Left renal pelvis (tissue), 4 donors: ENCODE data around the gene PLA2G15. TPM values are rescaled to one million over a fixed set of nuclear protein-coding genes. Genes with fewer than 3 reads are reported as not detected.

ENCODE experiments used
- DNase-seq, 4 donors: peaks; one replicate each; pipeline ENCODE4 v3.0.0-alpha.2; 2013; ENCODE audit warnings: low read depth in 4 of 4, low spot score in 3 of 4
- polyA plus RNA-seq, 4 donors: library from polyadenylated mRNA; unstranded; fragments of 120-200 nt; gene quantifications; one replicate each; pipeline ENCODE4 v1.2.1, GENCODE V29; 2013; ENCODE audit not compliant: insufficient read length in 4 of 4

PLA2G15 gene
- polyA plus RNA-seq = 10 to 100 TPM; 19.0 to 27.4 (median 22.2) TPM

- DNase-seq = peak; percentile 84 to 90 (median 89)
Measured at GRCh38 chr16:68244903-68245853, at the start of gene PLA2G15. PLA2G15 (plus strand) TSS chr16:68245373; CDS start chr16:68245427, 54 bp downstream.

GRCh38 chr16:68197250-68197649, 47.9 kb upstream of the PLA2G15 start:
- no peak for DNase-seq

GRCh38 chr16:68200088-68200783, 44.9 kb upstream of the PLA2G15 start:
- DNase-seq = no peak

- peak; percentile 5 to 24 (median 9) for DNase-seq
Measured at GRCh38 chr16:68202091-68202519, 43.1 kb upstream of the PLA2G15 start.

- no peak for DNase-seq
Measured at GRCh38 chr16:68206245-68206644, 38.9 kb upstream of the PLA2G15 start.

GRCh38 chr16:68214726-68215125, 30.4 kb upstream of the PLA2G15 start:
- DNase-seq = no peak

GRCh38 chr16:68215302-68215701, 29.9 kb upstream of the PLA2G15 start:
- DNase-seq = no peak

GRCh38 chr16:68216240-68216639, 28.9 kb upstream of the PLA2G15 start:
- DNase-seq = no peak

GRCh38 chr16:68217506-68217905, 27.7 kb upstream of the PLA2G15 start:
- DNase-seq = no peak

GRCh38 chr16:68219725-68220351, 25.3 kb upstream of the PLA2G15 start:
- DNase-seq = no peak

- no peak for DNase-seq
Measured at GRCh38 chr16:68223072-68223471, 22.1 kb upstream of the PLA2G15 start.

- no peak for DNase-seq
Measured at GRCh38 chr16:68226116-68226515, 19.1 kb upstream of the PLA2G15 start.

GRCh38 chr16:68227183-68227793, 17.9 kb upstream of the PLA2G15 start:
- no peak for DNase-seq

- DNase-seq = no peak
Measured at GRCh38 chr16:68227850-68228553, 17.2 kb upstream of the PLA2G15 start.

- DNase-seq = no peak
Measured at GRCh38 chr16:68228652-68229051, 16.5 kb upstream of the PLA2G15 start.

- DNase-seq = peak in 1 of 4 donors; percentile 40
Measured at GRCh38 chr16:68229431-68230175, 15.6 kb upstream of the PLA2G15 start.

GRCh38 chr16:68230176-68230571, 15.0 kb upstream of the PLA2G15 start:
- no peak for DNase-seq

GRCh38 chr16:68230956-68231355, 14.2 kb upstream of the PLA2G15 start:
- no peak for DNase-seq

- no peak for DNase-seq
Measured at GRCh38 chr16:68231384-68232136, 13.6 kb upstream of the PLA2G15 start.
